Measurements from ENCODE around the gene ATXN7L1.

DNA sequence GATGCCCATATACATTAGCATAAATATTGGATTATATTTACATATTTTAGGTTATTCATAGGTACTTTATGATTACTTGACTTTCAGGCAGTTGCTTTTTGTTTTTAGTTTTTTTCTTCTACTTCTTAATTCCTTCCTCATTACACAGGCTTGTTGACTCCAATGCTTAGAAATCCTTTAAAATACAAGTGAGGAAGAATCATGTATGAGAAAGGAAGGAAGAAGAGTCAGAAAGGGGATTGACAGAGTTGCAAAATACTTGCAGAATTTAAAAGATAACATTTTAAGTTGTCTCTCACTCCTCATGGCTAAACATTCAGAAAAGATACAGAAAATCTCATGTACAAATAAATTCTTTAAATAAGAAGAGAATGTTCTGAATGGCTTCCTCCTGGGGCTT, 61.9 kb downstream of the ATXN7L1 start:
- TF ChIP-seq SIN3A (IDR thresholded peaks at IDR 0.05; ENCODE audit: borderline replicate concordance, low read depth, low read length) (no peak), POLR2AphosphoS5 (IDR thresholded peaks at IDR 0.05; ENCODE audit: low read depth, low read length) (no peak), SMC3 (IDR thresholded peaks at IDR 0.05; ENCODE audit: low read depth, low read length) (no peak)
- TF ChIP-seq, protein P1, sequence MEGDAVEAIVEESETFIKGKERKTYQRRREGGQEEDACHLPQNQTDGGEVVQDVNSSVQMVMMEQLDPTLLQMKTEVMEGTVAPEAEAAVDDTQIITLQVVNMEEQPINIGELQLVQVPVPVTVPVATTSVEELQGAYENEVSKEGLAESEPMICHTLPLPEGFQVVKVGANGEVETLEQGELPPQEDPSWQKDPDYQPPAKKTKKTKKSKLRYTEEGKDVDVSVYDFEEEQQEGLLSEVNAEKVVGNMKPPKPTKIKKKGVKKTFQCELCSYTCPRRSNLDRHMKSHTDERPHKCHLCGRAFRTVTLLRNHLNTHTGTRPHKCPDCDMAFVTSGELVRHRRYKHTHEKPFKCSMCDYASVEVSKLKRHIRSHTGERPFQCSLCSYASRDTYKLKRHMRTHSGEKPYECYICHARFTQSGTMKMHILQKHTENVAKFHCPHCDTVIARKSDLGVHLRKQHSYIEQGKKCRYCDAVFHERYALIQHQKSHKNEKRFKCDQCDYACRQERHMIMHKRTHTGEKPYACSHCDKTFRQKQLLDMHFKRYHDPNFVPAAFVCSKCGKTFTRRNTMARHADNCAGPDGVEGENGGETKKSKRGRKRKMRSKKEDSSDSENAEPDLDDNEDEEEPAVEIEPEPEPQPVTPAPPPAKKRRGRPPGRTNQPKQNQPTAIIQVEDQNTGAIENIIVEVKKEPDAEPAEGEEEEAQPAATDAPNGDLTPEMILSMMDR (IDR thresholded peaks at IDR 0.05): no peak
- TF ChIP-seq, protein P2, sequence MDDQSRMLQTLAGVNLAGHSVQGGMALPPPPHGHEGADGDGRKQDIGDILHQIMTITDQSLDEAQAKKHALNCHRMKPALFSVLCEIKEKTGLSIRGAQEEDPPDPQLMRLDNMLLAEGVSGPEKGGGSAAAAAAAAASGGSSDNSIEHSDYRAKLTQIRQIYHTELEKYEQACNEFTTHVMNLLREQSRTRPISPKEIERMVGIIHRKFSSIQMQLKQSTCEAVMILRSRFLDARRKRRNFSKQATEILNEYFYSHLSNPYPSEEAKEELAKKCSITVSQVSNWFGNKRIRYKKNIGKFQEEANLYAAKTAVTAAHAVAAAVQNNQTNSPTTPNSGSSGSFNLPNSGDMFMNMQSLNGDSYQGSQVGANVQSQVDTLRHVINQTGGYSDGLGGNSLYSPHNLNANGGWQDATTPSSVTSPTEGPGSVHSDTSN (IDR thresholded peaks at IDR 0.05): no peak
- TF ChIP-seq, protein P3, sequence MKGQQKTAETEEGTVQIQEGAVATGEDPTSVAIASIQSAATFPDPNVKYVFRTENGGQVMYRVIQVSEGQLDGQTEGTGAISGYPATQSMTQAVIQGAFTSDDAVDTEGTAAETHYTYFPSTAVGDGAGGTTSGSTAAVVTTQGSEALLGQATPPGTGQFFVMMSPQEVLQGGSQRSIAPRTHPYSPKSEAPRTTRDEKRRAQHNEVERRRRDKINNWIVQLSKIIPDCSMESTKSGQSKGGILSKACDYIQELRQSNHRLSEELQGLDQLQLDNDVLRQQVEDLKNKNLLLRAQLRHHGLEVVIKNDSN (IDR thresholded peaks at IDR 0.05; ENCODE audit: borderline replicate concordance, low read depth): no peak

All from SK-N-SH (cell line).